ENCODE data around the gene PLXNB2. TPM values are rescaled to one million over a fixed set of nuclear protein-coding genes. Genes with fewer than 3 reads are reported as not detected.

The PLXNB2 gene
- total RNA-seq, 2 experiments from 2014 or later = 10.9 to 12.0 TPM

- POLR2A ChIA-PET = no interaction called here
- CTCF ChIA-PET = interaction anchor here (1.3 to 2.7 kb wide), 6 partner anchors 11 to 358 kb away, joined by 3 to 9 read pairs (median 4); partner anchors contain the start of genes DENND6B and HDAC10
These were observed 44.4 kb downstream of the PLXNB2 start for GRCh38 chr22:50262973-50263617.

GRCh38 chr22:50262460-50262911, 45.0 kb downstream of the PLXNB2 start:
- ChIA-PET POLR2A (no interaction called here), CTCF (interaction anchor here (1.3 to 2.7 kb wide), 6 partner anchors 11 to 358 kb away, joined by 3 to 11 read pairs (median 4); partner anchors contain the start of gene DENND6B)

GRCh38 chr22:50261615-50262459, 45.6 kb downstream of the PLXNB2 start, which contains the start of gene MAPK12:
TSS of gene MAPK12 (minus strand) at chr22:50261683. CDS start at chr22:50261509, 174 bp downstream.
- POLR2A ChIA-PET = interaction anchor here (2.1 kb wide), 1 partner anchor 11 kb away, joined by 7 read pairs; the partner anchor contains the start of gene HDAC10
- CTCF ChIA-PET = interaction anchor here (1.3 to 2.7 kb wide), 7 partner anchors 10 to 138 kb away, joined by 3 to 11 read pairs (median 4); partner anchors contain the start of gene TUBGCP6

GRCh38 chr22:50260801-50261614, 46.4 kb downstream of the PLXNB2 start:
- ChIA-PET POLR2A (interaction anchor here (2.1 kb wide), 1 partner anchor 10 kb away, joined by 7 read pairs; the partner anchor contains the start of gene HDAC10), CTCF (interaction anchor here (1.3 to 2.7 kb wide), 6 partner anchors 9 to 80 kb away, joined by 3 to 11 read pairs (median 6); partner anchors contain the start of gene TUBGCP6)

- CTCF ChIA-PET = interaction anchor here (1.2 to 2.2 kb wide), 6 partner anchors 8 to 81 kb away, joined by 3 to 11 read pairs (median 4); partner anchors contain the start of genes HDAC10 and TUBGCP6
- POLR2A ChIA-PET = interaction anchor here (2.1 kb wide), 1 partner anchor 9 kb away, joined by 7 read pairs; the partner anchor contains the start of gene HDAC10
These were observed 47.0 kb downstream of the PLXNB2 start for GRCh38 chr22:50260434-50260800.

GRCh38 chr22:50259302-50259701, 48.1 kb downstream of the PLXNB2 start:
- ChIA-PET POLR2A (interaction anchor here (2.1 kb wide), 1 partner anchor 8 kb away, joined by 7 read pairs; the partner anchor contains the start of gene HDAC10), CTCF (interaction anchor here (1.2 kb wide), 1 partner anchor 8 kb away, joined by 3 read pairs; the partner anchor contains the start of gene HDAC10)

GRCh38 chr22:50258361-50259292, 48.8 kb downstream of the PLXNB2 start:
- POLR2A ChIA-PET = no interaction called here
- CTCF ChIA-PET = interaction anchor here (0.5 to 1.2 kb wide), 2 partner anchors 7 to 196 kb away, joined by 3 read pairs; partner anchors contain the start of gene HDAC10

- CTCF ChIA-PET = interaction anchor here (0.5 kb wide), 1 partner anchor 195 kb away, joined by 3 read pairs; no protein-coding TSS in a partner anchor
- POLR2A ChIA-PET = interaction anchor here (0.6 kb wide), 1 partner anchor 95 kb away, joined by 6 read pairs; no protein-coding TSS in a partner anchor
These were observed 49.7 kb downstream of the PLXNB2 start for GRCh38 chr22:50257451-50258360.

- POLR2A ChIA-PET = interaction anchor here (0.6 kb wide), 1 partner anchor 95 kb away, joined by 6 read pairs; no protein-coding TSS in a partner anchor
- CTCF ChIA-PET = no interaction called here
These were observed 50.4 kb downstream of the PLXNB2 start for GRCh38 chr22:50257041-50257440.

- POLR2A ChIA-PET = no interaction called here
These were observed 51.1 kb downstream of the PLXNB2 start for GRCh38 chr22:50256258-50256862.

GRCh38 chr22:50255607-50256006, 51.8 kb downstream of the PLXNB2 start:
- POLR2A ChIA-PET = interaction anchor here (0.5 kb wide), 1 partner anchor 449 kb away, joined by 7 read pairs; no protein-coding TSS in a partner anchor
- CTCF ChIA-PET = no interaction called here

More at GRCh38 chr22:50256258-50256862, 51.1 kb downstream of the PLXNB2 start:
- CTCF ChIA-PET = no interaction called here

GRCh38 chr22:50255099-50255498, 52.3 kb downstream of the PLXNB2 start:
- CTCF ChIA-PET = no interaction called here
- POLR2A ChIA-PET = no interaction called here

GRCh38 chr22:50253941-50254340, 53.5 kb downstream of the PLXNB2 start:
- POLR2A ChIA-PET = interaction anchor here (0.5 kb wide), 1 partner anchor 151 kb away, joined by 3 read pairs; no protein-coding TSS in a partner anchor
- CTCF ChIA-PET = interaction anchor here (1.5 kb wide), 1 partner anchor 10 kb away, joined by 4 read pairs; the partner anchor contains the start of gene TUBGCP6

GRCh38 chr22:50253046-50253915, 54.2 kb downstream of the PLXNB2 start:
- CTCF ChIA-PET = interaction anchor here (0.7 to 4.0 kb wide), 11 partner anchors 9 to 244 kb away, joined by 3 to 28 read pairs (median 4); partner anchors contain the start of genes DENND6B and TUBGCP6
- POLR2A ChIA-PET = no interaction called here

Measured in activated CD8-positive, alpha-beta memory T cell treated with anti-CD3 and anti-CD28 coated beads for 36 hours (primary cell).